Stimulated activated naive CD4-positive, alpha-beta T cell (primary cell): Measurements from ENCODE around the gene NRDC.

Source experiments
- DNase-seq, 6 experiments: peaks; one replicate each; lab custom pipeline; 2025; lab: John Stamatoyannopoulos, UW

The NRDC gene

GRCh38 chr1:51761351-51761750 lies 117.2 kb downstream of the NRDC start:
- no peak for DNase-seq

DNA sequence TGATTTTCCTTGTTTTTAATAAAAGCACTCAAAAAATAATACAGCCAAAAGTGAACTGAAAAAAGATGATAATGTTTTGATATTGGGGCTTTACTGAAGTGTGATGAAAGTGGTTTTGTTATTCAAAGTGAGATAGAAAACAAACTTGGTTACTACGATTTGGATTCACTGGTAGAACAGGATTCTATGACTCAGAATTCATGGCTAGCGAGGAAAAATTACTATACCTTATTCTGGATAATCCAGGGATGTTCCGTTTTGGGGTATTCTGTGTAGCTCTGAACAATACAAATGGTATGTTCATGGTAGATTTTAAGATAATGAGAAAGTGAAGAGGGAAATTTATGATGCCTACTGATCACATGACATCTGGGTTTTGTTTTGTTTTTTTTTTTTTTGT lies 117.7 kb downstream of the NRDC start:
- DNase-seq: no peak

DNA sequence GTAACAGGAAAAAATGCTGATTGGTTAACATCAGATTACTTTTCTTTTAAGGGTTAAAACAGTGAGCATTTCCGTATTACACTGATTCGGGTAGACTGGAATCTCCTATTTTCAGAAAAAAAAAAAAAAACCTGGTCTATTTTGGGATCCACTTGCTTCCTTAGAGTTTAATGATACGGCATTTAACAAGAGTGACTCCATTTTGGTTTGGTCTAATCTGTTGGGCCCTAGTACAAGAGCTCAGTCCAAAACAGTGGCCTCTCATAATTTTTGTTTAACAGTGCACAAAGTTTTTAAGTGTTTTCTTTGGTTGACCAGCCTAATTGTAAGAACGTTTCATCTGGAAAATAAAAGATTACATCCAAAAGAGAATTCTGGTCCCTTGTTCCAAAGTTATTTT lies 120.2 kb downstream of the NRDC start:
- DNase-seq: no peak

GRCh38 chr1:51756290-51756689 lies 122.2 kb downstream of the NRDC start:
- DNase-seq: no peak

DNA sequence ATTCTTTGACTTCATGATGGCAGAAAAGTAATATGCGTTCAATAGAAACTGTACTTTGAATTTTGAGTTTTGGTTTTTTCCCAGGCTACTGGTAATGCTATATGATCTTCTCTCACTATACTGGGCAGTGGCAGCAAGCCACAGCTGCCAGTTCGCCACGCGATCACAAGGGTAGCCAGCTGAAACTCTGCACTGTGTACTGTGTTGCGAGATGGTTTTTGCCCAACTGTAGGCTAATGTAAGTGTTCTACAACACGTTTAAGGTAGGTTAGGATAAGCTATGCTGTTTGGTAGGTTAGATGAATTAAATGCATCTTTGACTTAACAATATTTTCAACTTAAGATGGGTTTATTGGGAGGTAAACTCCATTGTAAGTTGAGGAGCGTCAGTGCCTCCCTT lies 123.1 kb downstream of the NRDC start:
- DNase-seq: no peak

GRCh38 chr1:51754666-51755065 lies 123.9 kb downstream of the NRDC start:
- DNase-seq: no peak

DNA sequence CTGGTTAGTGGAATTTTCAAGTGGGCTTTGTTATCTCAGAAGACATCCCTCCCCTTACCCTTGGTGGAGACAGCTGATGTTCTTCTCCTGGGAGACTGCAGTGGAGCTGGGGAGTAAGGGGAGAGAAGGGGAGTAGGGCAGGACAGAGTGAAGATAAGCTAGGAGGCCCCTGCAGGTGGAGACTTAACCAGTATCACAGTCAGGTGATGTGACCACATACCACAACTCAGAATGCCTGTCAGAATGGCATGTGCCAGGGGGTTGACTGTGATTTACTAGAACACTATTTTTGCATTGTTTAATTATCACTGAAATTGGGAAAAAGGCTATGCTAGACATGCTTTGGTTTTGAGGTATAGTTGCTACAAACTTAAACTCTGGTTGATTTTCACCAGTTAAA lies 124.6 kb downstream of the NRDC start:
- no peak for DNase-seq

DNA sequence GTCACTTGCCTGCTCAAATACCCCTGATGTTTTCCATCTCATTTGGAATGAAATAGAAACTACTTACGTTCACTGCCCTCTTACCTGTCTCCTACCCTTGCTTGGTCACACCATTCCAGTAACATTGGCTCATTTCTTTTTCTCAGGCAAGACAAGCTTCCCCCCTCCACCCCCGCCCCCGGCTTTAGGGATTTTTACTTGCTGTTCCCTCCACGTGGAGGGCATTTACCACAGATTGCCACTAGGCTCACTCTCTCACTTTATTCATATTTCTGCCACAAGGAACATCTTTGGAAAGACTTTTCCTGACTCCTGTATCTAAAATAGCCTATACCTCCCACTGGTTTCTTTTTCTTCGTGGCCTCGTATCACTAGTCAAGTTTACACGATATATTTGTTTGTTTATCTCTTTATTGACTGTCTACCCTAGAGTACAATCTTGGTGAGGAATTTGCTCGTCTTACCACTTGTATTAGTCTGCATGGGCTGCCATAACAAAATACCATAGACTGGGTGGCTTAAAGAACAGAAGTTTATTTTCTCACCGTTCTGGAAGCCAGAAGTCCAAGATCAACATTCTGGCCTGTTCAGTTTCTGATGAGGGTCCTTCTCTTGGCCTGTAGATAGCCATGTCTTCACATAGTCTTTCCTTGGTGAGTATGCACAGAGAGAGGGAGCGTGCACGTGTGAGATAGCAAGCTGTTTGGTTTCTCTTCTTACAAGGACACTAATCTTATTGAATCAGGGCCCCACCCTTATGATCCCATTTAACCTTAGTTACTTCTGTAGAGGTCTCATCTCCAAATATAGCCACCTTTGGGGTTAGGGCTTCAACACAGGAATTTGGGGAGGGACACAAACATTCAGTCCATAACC lies 126.2 kb downstream of the NRDC start:
- DNase-seq: no peak

- DNase-seq: no peak
These were observed 127.8 kb downstream of the NRDC start for GRCh38 chr1:51750729-51751128.

DNA sequence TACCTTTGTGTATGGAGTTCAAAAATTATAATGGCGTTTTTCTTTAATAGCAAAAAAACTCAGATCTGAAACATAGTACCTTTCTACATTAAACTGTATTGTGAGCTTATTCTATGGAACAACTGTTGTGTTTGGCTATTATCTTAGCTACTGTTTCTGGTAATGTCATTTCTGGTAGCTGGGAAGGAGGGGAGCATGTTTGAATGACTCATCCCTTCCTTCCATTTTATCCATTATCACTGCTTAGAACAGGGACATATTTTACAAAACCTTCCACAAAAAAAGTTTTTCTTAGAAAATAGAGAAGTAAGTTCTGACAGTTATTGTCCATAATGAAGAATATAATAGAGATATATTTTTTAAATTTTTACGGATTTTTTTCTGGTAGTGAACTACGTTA lies 128.3 kb downstream of the NRDC start:
- no peak for DNase-seq

- DNase-seq: no peak
These were observed 129.4 kb downstream of the NRDC start for GRCh38 chr1:51749151-51749550.

- DNase-seq: no peak
These were observed 133.3 kb downstream of the NRDC start for GRCh38 chr1:51745304-51745570.

DNA sequence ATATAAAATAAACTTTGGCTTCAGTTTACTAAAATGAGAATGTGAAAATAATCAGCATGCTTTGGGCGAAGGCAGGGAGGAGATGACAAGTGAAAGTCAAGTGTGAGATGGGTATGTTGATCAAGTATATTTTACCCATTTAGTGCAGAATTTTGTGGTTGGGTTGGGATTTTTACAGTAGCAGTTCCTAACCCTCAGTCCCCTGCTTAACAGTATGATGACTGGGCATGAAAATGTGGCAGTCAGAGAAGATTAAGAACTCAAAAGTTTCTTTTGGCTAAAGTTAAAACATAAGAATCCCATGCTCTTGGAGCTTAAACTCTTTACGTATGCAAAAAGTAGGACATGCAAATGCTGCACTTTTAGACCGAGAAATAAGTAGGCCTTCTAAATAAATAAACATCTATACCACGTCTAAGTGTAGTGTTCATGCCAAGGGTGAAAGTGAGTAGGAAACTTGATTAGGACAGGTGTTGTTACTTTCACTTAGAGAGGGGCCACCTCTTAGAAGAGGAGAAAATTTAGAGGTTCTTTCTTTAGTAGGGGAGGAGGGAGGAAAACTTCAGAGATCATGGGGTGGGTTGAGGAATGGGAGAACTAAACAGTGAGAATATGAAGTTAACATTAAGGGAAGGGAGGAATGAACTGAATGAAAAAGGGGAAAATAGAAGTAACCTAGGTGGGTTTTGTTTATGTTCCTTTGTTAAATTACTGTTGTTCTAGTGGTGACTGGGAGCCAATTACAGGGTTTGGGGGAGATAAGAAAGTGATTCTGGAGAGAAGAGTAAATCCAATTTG lies 133.8 kb downstream of the NRDC start:
- no peak for DNase-seq

DNA sequence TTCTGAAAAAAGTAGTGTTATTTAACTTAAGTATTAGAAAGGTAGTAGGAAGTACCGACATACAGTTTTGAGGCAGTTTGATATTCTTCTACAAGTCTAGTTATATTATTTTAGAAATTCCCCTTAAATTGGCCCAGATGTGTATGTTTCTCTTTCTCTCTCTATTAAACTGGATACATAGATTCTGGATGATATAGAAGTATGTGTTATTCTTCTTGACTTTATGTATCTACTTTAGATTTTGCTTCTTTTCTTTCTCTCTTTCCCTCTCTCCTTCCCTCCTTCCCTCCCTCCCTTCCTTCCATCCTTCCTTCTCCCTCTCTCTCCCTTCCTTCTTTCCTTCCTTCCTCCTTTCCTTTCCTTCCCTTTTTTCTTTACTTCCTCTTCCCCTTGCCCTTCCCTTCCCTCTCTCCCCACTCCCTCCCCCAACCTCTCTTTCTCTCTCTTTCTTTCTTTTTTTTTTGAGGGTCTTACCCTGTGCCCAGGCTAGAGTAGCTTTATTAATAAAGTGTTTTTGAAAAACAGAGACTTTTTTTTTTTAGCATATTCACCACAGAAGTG lies 137.3 kb downstream of the NRDC start:
- no peak for DNase-seq

DNA sequence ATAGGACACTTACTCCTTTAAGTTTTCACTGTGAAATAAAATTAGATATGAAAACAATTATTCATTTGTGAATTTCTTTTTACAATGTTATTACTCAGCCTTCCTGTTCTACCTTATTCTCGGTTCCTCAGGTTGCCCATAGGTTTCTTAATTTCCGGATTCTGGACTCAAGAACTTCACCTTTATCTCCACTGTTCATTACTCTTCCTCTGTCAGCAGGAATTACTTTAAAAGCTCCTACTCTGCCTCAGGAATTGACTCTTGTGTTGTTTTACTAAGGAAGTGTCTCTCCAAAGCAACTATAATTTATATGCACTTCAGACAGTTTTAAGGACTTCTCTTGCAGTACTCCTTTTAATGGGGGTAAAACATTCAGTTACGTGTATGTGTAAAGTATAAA lies 137.9 kb downstream of the NRDC start:
- DNase-seq: no peak
